Activated T-cell treated with anti-CD3 and anti-CD28 coated beads, Interleukin-2, amount 50 U/mL, for 1 hour (primary cell): Measurements from ENCODE around the gene FAU.

Experiments used
- DNase-seq: peaks from one replicate; pipeline ENCODE4 v3.0.0-alpha.2; 2020

The FAU gene

GRCh38 chr11:65071907-65072630 lies 49.9 kb downstream of the FAU start:
- no peak for DNase-seq
